Rectal smooth muscle tissue (tissue), 1 donor: Measurements from ENCODE around the gene IL10RB.

ENCODE experiments used
- H3K27ac ChIP-seq: one replicate; pipeline ENCODE4 v1.7.0; 2013; ENCODE audit warnings: low read depth, low read length, inconsistent platforms
- H3K27me3 ChIP-seq: one replicate; pipeline ENCODE4 v1.7.0; 2013; ENCODE audit warnings: low read length; ENCODE audit not compliant: control insufficient read depth, insufficient read depth
- H3K36me3 ChIP-seq: one replicate; pipeline ENCODE4 v1.7.0; 2013; ENCODE audit warnings: low read length; ENCODE audit not compliant: control insufficient read depth, insufficient read depth
- H3K4me1 ChIP-seq: one replicate; pipeline ENCODE4 v1.7.0; 2013; ENCODE audit warnings: low read length; ENCODE audit not compliant: control insufficient read depth, insufficient read depth
- H3K4me3 ChIP-seq: one replicate; pipeline ENCODE4 v1.7.0; 2013; ENCODE audit warnings: low read length
- H3K9ac ChIP-seq: one replicate; pipeline ENCODE4 v1.7.0; 2013; ENCODE audit warnings: low read length

The IL10RB gene

DNA sequence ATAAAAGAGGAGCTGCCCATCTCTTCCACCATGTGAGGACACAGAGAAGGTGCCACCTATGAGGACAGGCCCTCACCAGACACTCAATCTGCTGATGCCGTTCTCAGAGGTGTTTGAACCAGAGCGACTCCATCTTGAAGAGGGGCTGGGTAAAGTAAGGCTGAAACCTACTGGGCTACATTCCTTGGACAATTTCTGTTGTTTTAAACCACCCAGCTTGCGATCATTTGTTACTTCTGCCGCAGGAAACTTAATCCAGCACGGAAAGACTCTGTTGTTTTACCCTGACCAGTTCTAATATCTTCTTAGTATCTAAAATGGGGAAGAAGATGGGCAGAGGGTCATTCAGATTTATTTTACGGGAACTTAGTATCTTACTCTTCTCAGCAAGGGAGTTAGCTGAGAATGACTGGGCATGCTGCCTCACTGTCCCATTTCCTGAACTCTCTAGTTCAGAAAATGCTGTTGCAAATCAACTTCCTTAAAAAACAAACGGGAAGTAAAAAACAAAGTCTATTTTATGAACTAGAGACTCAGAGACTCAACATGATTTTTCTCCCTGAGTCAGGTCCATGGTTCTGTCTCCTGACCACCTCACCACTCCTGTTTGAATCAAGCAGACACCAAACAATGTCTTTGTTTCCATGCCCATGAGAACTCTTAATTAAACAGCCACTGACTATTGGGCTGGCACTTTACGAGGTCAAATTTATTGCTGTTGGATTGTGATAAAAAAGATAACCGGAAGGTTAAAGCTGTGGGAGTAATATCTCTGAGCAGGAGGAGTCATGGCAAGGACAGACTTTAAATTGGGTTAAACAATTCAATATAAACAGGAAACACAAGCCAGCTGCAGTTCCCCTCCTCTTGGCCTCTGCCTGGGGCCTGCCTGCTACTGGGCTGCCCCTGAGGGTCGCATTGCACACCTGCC is 34.8 kb downstream of the IL10RB start:
- H3K9ac ChIP-seq: no peak overlapping the region
- no peak overlapping the region for H3K4me3 ChIP-seq

GRCh38 chr21:33301632-33302002 is 35.5 kb downstream of the IL10RB start:
- no peaks in the 10 kb centered on the region for H3K27me3 ChIP-seq
- H3K36me3 ChIP-seq: no peaks in the 10 kb centered on the region
- peaks cover 5% of the 10 kb centered on the region for H3K4me1 ChIP-seq
- H3K9ac ChIP-seq: no peak overlapping the region
- H3K4me3 ChIP-seq: no peak overlapping the region
- H3K27ac ChIP-seq: no peak overlapping the region

More for the DNA sequence above, 34.8 kb downstream of the IL10RB start:
- Histone ChIP-seq H3K36me3 (no peaks in the 10 kb centered on the region), H3K4me1 (peaks cover 5% of the 10 kb centered on the region), H3K27ac (no peak overlapping the region), H3K27me3 (no peaks in the 10 kb centered on the region)

DNA sequence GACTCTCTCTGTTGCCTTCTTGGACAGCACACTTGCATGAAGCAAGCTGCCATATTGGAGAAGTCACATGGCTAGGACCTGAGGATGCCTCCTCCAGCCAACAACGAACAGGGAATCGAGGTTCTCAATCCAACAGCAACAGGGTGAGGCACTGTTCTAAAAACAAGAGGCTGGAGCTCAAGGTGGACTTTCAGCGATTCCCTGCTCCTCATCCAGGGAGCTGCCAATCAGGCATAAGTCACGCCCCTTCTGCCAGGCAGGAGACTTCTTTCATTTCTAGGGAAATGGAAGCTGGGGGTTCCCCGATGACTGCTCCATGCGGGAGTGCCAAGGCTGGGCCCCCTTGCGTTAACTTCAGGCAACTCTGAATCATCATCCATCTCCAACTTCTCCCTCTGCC is 35.9 kb downstream of the IL10RB start:
- Histone ChIP-seq H3K4me3 (no peak overlapping the region), H3K4me1 (peaks cover 5% of the 10 kb centered on the region), H3K27me3 (no peaks in the 10 kb centered on the region), H3K27ac (no peak overlapping the region), H3K9ac (no peak overlapping the region), H3K36me3 (no peaks in the 10 kb centered on the region)

GRCh38 chr21:33302796-33303195 is 36.6 kb downstream of the IL10RB start:
- H3K4me3 ChIP-seq: no peak overlapping the region
- peaks cover 5% of the 10 kb centered on the region for H3K4me1 ChIP-seq
- H3K27ac ChIP-seq: no peak overlapping the region
- H3K36me3 ChIP-seq: no peaks in the 10 kb centered on the region
- no peaks in the 10 kb centered on the region for H3K27me3 ChIP-seq
- no peak overlapping the region for H3K9ac ChIP-seq

GRCh38 chr21:33305344-33305671 is 39.1 kb downstream of the IL10RB start:
- Histone ChIP-seq H3K9ac (no peak overlapping the region), H3K27me3 (no peaks in the 10 kb centered on the region), H3K4me1 (peaks cover 5% of the 10 kb centered on the region)

DNA sequence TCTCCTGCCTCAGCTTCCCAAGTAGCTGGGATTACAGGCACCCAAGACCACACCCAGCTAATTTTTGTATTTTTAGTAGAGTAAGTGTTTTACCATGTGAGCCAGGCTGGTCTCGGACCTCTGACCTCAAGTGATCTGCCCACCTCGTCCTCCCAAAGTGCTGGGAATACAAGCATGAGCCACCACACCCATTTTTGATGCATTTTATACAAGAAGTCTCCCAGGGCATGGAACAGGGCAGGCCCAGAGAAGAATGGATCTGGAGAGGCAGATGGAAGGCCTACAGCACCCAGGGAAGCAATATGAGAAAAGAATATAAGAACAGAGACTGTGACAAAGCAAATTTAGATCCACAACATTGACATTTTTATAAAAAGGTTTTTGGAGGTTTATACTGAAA is 39.8 kb downstream of the IL10RB start:
- H3K4me3 ChIP-seq: no peak overlapping the region
- peaks cover 5% of the 10 kb centered on the region for H3K4me1 ChIP-seq
- H3K36me3 ChIP-seq: no peaks in the 10 kb centered on the region
- H3K27ac ChIP-seq: no peak overlapping the region
- no peak overlapping the region for H3K9ac ChIP-seq
- no peaks in the 10 kb centered on the region for H3K27me3 ChIP-seq

More at GRCh38 chr21:33305344-33305671, 39.1 kb downstream of the IL10RB start:
- H3K27ac ChIP-seq: no peak overlapping the region
- H3K4me3 ChIP-seq: no peak overlapping the region
- no peaks in the 10 kb centered on the region for H3K36me3 ChIP-seq

GRCh38 chr21:33308586-33309490 is 42.7 kb downstream of the IL10RB start:
- Histone ChIP-seq H3K4me1 (no peaks in the 10 kb centered on the region), H3K4me3 (no peak overlapping the region), H3K36me3 (no peaks in the 10 kb centered on the region), H3K27ac (no peak overlapping the region), H3K9ac (no peak overlapping the region), H3K27me3 (no peaks in the 10 kb centered on the region)

DNA sequence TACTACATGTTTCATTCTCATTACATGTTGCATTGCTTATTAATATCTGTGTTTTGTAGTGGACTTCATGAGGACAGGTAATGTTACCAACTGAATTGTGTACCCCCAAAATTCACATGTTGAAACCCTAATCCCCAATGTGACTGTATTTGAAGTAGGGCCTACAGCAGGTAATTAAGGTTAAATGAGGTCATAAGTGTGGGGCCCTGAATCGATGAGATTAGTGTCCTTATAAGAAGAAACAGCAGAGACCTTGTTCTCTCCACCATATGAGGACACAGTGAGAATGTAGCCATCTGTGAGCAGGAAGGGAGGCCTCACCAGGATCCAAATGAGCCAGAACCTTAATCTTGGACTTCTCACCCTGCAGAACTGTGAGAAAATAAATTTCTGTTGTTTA is 43.6 kb downstream of the IL10RB start:
- no peaks in the 10 kb centered on the region for H3K27me3 ChIP-seq
- no peak overlapping the region for H3K4me3 ChIP-seq
- H3K4me1 ChIP-seq: no peaks in the 10 kb centered on the region
- H3K27ac ChIP-seq: no peak overlapping the region
- H3K36me3 ChIP-seq: no peaks in the 10 kb centered on the region
- no peak overlapping the region for H3K9ac ChIP-seq

GRCh38 chr21:33312121-33312520 is 46.0 kb downstream of the IL10RB start:
- H3K27me3 ChIP-seq: no peaks in the 10 kb centered on the region
- no peaks in the 10 kb centered on the region for H3K4me1 ChIP-seq
- no peak overlapping the region for H3K4me3 ChIP-seq
- H3K36me3 ChIP-seq: no peaks in the 10 kb centered on the region
- no peak overlapping the region for H3K9ac ChIP-seq
- no peak overlapping the region for H3K27ac ChIP-seq

- Histone ChIP-seq H3K36me3 (no peaks in the 10 kb centered on the region), H3K4me3 (no peak overlapping the region), H3K9ac (no peak overlapping the region), H3K4me1 (no peaks in the 10 kb centered on the region), H3K27ac (no peak overlapping the region), H3K27me3 (no peaks in the 10 kb centered on the region)
Measured at GRCh38 chr21:33313183-33313582, 47.0 kb downstream of the IL10RB start.

DNA sequence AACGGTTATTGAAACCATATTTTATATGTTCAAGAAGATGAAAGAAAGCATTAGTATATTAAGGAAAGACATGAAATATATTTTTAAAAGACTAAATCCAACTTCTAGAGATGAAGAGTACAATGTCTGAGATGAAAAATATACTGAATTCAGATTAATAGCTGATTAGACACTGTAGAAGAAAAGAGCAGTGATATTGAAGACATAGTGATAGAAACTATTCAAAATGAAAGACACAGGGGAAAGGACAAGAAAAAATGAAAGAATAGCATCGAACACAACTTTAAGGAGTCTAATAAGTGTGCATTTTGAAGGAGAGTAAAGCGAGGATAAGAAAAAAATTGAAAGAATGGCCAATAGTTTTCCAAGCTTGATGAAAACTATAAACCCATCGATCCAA is 47.4 kb downstream of the IL10RB start:
- no peaks in the 10 kb centered on the region for H3K27me3 ChIP-seq
- no peaks in the 10 kb centered on the region for H3K36me3 ChIP-seq
- no peaks in the 10 kb centered on the region for H3K4me1 ChIP-seq
- H3K9ac ChIP-seq: no peak overlapping the region
- no peak overlapping the region for H3K27ac ChIP-seq
- no peak overlapping the region for H3K4me3 ChIP-seq

- H3K4me3 ChIP-seq: no peak overlapping the region
- no peak overlapping the region for H3K27ac ChIP-seq
- H3K4me1 ChIP-seq: no peaks in the 10 kb centered on the region
- H3K36me3 ChIP-seq: no peaks in the 10 kb centered on the region
- H3K9ac ChIP-seq: no peak overlapping the region
- no peaks in the 10 kb centered on the region for H3K27me3 ChIP-seq
Measured at GRCh38 chr21:33314111-33314510, 47.9 kb downstream of the IL10RB start.
